GM12873 (cell line): ENCODE measurements around the gene CEP68.

Experiments used
- TF ChIP-seq, protein P1 (sequence below): IDR thresholded peaks from 2 replicates; pipeline ENCODE4 v1.5.1; 2012; ENCODE audit warnings: low read depth, mild to moderate bottlenecking, moderate library complexity, low read length, control low read depth; ENCODE audit not compliant: insufficient read depth; ENCODE audit errors: missing control alignments

The CEP68 gene

GRCh38 chr2:65062843-65063825 is 6.9 kb downstream of the CEP68 start:
- TF ChIP-seq, protein P1, sequence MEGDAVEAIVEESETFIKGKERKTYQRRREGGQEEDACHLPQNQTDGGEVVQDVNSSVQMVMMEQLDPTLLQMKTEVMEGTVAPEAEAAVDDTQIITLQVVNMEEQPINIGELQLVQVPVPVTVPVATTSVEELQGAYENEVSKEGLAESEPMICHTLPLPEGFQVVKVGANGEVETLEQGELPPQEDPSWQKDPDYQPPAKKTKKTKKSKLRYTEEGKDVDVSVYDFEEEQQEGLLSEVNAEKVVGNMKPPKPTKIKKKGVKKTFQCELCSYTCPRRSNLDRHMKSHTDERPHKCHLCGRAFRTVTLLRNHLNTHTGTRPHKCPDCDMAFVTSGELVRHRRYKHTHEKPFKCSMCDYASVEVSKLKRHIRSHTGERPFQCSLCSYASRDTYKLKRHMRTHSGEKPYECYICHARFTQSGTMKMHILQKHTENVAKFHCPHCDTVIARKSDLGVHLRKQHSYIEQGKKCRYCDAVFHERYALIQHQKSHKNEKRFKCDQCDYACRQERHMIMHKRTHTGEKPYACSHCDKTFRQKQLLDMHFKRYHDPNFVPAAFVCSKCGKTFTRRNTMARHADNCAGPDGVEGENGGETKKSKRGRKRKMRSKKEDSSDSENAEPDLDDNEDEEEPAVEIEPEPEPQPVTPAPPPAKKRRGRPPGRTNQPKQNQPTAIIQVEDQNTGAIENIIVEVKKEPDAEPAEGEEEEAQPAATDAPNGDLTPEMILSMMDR, result no peak

- TF ChIP-seq, protein P1, result peak; percentile 98
These were observed 8.7 kb downstream of the CEP68 start for GRCh38 chr2:65064728-65065552.

DNA sequence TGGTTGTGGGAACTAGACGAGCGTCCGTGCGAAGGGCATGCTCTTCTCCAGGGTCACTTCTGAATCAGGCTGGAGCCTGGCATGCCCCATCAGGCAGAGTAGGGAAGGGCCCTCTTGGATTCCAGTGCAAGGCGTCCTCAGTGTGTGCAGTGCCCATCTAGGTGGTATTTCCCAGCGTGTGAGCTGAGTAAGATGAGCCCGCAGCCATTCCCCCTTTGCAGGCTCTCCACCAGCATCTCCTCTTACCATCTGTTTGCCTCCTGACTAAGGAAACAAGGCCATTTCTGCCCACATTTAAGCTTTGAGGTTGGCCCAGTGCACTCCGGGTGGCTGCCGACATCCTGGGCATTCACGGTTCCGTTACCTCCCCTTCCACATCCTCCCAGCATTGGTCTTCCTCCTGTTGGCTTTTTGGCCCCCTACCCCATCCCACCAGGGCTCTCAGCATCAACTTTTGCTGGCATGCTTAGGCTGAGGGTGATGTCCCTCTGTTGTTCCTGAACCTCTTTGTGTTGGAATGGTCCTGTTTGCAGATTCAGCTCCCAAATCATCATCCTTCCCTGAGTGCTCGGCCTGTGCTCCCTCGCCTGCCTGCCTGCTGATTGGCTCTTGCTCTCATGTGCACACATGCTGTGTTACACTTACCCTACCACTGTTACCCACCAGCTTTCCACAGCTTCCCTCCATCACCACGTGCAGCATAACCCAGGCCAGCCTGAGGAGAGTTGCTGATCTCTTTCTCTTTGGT is 11.8 kb downstream of the CEP68 start:
- TF ChIP-seq, protein P1, result no peak

- TF ChIP-seq, protein P1, result no peak
These were observed 13.2 kb downstream of the CEP68 start for GRCh38 chr2:65069439-65069824.

- TF ChIP-seq, protein P1, result no peak
These were observed 14.1 kb downstream of the CEP68 start for GRCh38 chr2:65070172-65070830.

DNA sequence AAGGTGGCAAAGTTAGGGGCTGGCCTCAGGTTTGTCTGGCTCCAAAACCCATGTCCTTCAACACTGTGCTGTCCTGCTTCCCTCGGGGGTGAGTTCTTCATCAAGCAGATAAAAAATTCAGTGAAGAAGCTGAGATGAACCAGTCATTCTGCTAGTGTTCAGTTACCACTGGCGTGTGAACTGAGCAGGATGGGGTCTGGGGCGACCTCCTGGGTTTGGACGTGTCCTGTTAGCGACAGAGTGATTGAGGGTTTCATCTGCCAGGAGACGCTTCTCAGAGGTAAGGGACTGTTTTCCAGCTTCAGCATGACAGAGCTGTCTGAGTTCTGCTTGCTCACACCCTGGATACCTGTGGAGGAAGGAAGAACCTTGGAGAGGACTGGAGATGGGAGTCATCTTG is 14.6 kb downstream of the CEP68 start:
- TF ChIP-seq, protein P1, result no peak
